WTC11 (cell line): ENCODE results near the gene FCHSD1. TPM values are rescaled to one million over a fixed set of nuclear protein-coding genes. Genes with fewer than 3 reads are reported as not detected.
A peak's percentile ranks its signal among the peaks of the same experiment; 100 is the strongest.

Experiments
- ATAC-seq: fragments of 200-7000 bp; cut with Tn5 transposase; 2 replicates; pipeline ENCODE4 v1.10.0; 2021; ENCODE audit warnings: mild to moderate bottlenecking, moderate library complexity
- CTCF ChIA-PET: fragments of 300-600 bp; sonication (Branson Sonifier 250); formaldehyde crosslinking; loops from one replicate; lab custom pipeline; 2021; ENCODE audit warnings: antibody characterized with exemption; lab: Charles Lee
- POLR2A ChIA-PET: fragments of 350-600 bp; sonication (Branson Sonifier 250); formaldehyde crosslinking; loops from one replicate; lab custom pipeline; 2021; ENCODE audit warnings: antibody characterized with exemption; lab: Charles Lee
- DNase-seq: peaks from one replicate; pipeline ENCODE4 v3.0.0; 2021; ENCODE audit warnings: low spot score
- H3K27ac Mint-ChIP-seq: 2 replicates; pipeline ENCODE4 v1.8.0; 2021; ENCODE audit warnings: mixed read lengths
- H3K27me3 Mint-ChIP-seq: 2 replicates; pipeline ENCODE4 v1.8.0; 2021; ENCODE audit warnings: low read depth, mild to moderate bottlenecking, moderate library complexity, mixed read lengths
- H3K36me3 Mint-ChIP-seq: 2 replicates; pipeline ENCODE4 v1.8.0; 2021; ENCODE audit warnings: mixed read lengths
- H3K4me1 Mint-ChIP-seq: 2 replicates; pipeline ENCODE4 v1.8.0; 2022; ENCODE audit warnings: mixed read lengths
- H3K4me3 Mint-ChIP-seq: 2 replicates; pipeline ENCODE4 v1.8.0; 2021; ENCODE audit warnings: mild to moderate bottlenecking, moderate library complexity, mixed read lengths
- H3K9me3 Mint-ChIP-seq: 2 replicates; pipeline ENCODE4 v1.8.0; 2021; ENCODE audit warnings: mixed read lengths
- EMX1 ChIP-seq: fragments of 250-450 bp; sonication (Bioruptor Pico); IDR thresholded peaks from 2 replicates; pipeline ENCODE4 v1.8.0; 2021; ENCODE audit warnings: mild to moderate bottlenecking
- GABPB1 ChIP-seq: sonication (generic); formaldehyde crosslinking; IDR thresholded peaks from 2 replicates; pipeline ENCODE4 v1.8.1; 2023; ENCODE audit warnings: mild to moderate bottlenecking, missing genetic modification reagents
- HMGA2 ChIP-seq: fragments of 250-450 bp; sonication (Bioruptor Pico); IDR thresholded peaks from 2 replicates; pipeline ENCODE4 v1.4.0; 2021; ENCODE audit warnings: mild to moderate bottlenecking, moderate library complexity
- JAZF1 ChIP-seq: fragments of 250-450 bp; sonication (Bioruptor Pico); IDR thresholded peaks from 2 replicates; pipeline ENCODE4 v1.9.0; 2021; ENCODE audit warnings: moderate library complexity, mild to moderate bottlenecking, inconsistent platforms
- JUN ChIP-seq: sonication (generic); formaldehyde crosslinking; IDR thresholded peaks from 2 replicates; pipeline ENCODE4 v1.8.0; 2023; ENCODE audit warnings: mild to moderate bottlenecking, missing genetic modification reagents
- MXD4 ChIP-seq: fragments of 250-450 bp; sonication (Bioruptor Pico); IDR thresholded peaks from 2 replicates; pipeline ENCODE4 v1.8.0; 2021; ENCODE audit warnings: mild to moderate bottlenecking, moderate library complexity, borderline replicate concordance
- NFE2L1 ChIP-seq: sonication (generic); formaldehyde crosslinking; IDR thresholded peaks from 2 replicates; pipeline ENCODE4 v1.8.1; 2023; ENCODE audit warnings: missing genetic modification reagents
- OVOL2 ChIP-seq: fragments of 250-450 bp; sonication (Bioruptor Pico); IDR thresholded peaks from 2 replicates; pipeline ENCODE4 v1.9.0; 2021; ENCODE audit warnings: mild to moderate bottlenecking, borderline replicate concordance
- RELA ChIP-seq: sonication (generic); formaldehyde crosslinking; IDR thresholded peaks from 2 replicates; pipeline ENCODE4 v1.8.1; 2022; ENCODE audit warnings: missing genetic modification reagents, mild to moderate bottlenecking, borderline replicate concordance
- SP1 ChIP-seq: sonication (generic); formaldehyde crosslinking; conservative IDR thresholded peaks from 2 replicates; pipeline ENCODE4 v1.8.1; 2022; ENCODE audit warnings: missing genetic modification reagents
- ZNF121 ChIP-seq: sonication (generic); formaldehyde crosslinking; IDR thresholded peaks from 2 replicates; pipeline ENCODE4 v1.8.0; 2023; ENCODE audit warnings: missing genetic modification reagents
- ZNF263 ChIP-seq: sonication (generic); formaldehyde crosslinking; IDR thresholded peaks from 2 replicates; pipeline ENCODE4 v1.8.1; 2022; ENCODE audit warnings: low read depth, mild to moderate bottlenecking, moderate library complexity, missing genetic modification reagents
- ZNF416 ChIP-seq: fragments of 250-450 bp; sonication (Bioruptor Pico); IDR thresholded peaks from 2 replicates; pipeline ENCODE4 v1.9.0; 2021; ENCODE audit warnings: mild to moderate bottlenecking, inconsistent platforms
- total RNA-seq: library from RNA; stranded (reverse); gene quantifications from 3 replicates; pipeline ENCODE4 v1.2.3, GENCODE V29; 2021
- TF ChIP-seq, protein P1 (sequence below): sonication (generic); formaldehyde crosslinking; IDR thresholded peaks from 2 replicates; pipeline ENCODE4 v1.8.1; 2023; ENCODE audit warnings: mild to moderate bottlenecking, missing genetic modification reagents, borderline replicate concordance
- TF ChIP-seq, protein P2 (sequence below): sonication (generic); formaldehyde crosslinking; IDR thresholded peaks from 2 replicates; pipeline ENCODE4 v1.8.1; 2023; ENCODE audit warnings: mild to moderate bottlenecking, missing genetic modification reagents
- TF ChIP-seq, protein P3 (sequence below): sonication (generic); formaldehyde crosslinking; IDR thresholded peaks from 2 replicates; pipeline ENCODE4 v1.8.0; 2022; ENCODE audit warnings: mild to moderate bottlenecking, missing genetic modification reagents

Gene FCHSD1
- total RNA-seq, 1 experiment from 2014 or later: 50.3 TPM

GRCh38 chr5:141630570-141631140 lies 20.6 kb downstream of the FCHSD1 start (continued):
- no peak for TF ChIP-seq GABPB1 (CRISPR knock-in tag)
- TF ChIP-seq NFE2L1 (CRISPR knock-in tag): no peak
- no peak for TF ChIP-seq JAZF1 (CRISPR knock-in tag)
- no peak for TF ChIP-seq JUN (CRISPR knock-in tag)

DNA sequence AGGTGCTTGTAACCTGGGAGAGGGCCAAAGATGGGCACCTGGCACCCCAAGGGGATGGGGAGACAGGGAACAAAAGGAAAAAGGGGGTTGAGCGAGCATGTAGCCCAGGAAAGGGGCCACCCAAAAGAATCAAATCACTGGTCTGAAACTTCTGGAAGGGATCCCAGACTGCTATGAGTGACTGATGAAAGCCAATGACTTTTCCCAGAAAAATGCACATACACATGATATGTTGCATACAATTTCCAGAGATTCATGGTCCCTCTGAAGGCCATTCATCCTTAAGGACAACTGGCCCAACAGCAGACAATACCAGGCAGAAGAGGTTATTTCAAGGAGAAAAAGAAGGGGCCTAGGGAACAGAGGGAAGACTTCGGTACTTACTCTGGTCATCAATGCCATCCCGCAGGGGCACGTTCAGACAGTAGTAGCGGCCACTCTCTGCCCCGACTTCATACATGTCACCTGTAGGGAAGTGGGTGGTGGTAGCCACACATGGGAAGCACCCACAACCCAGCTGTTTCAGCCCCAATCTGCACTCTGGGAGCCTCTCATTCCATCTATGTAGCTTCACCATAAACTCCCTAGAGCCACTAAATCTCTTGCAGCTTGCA lies 22.9 kb downstream of the FCHSD1 start:
- H3K4me3 Mint-ChIP-seq: no peak overlapping the region
- ATAC-seq (no peak), DNase-seq (no peak)
- H3K27me3 Mint-ChIP-seq: no peaks in the 10 kb centered on the region
- H3K36me3 Mint-ChIP-seq: peaks cover 52% of the 10 kb centered on the region
- H3K9me3 Mint-ChIP-seq: no peaks in the 10 kb centered on the region
- no peak overlapping the region for H3K27ac Mint-ChIP-seq
- CTCF ChIA-PET: interaction anchor here (1.2 to 6.1 kb wide), 3 partner anchors 9 to 41 kb away, joined by 4 to 43 read pairs (median 4); partner anchors contain the start of gene DIAPH1
- POLR2A ChIA-PET: no interaction called here
- TF ChIP-seq JUN (CRISPR knock-in tag): no peak
- no peak for TF ChIP-seq ZNF121 (CRISPR knock-in tag)
- TF ChIP-seq, protein P1, sequence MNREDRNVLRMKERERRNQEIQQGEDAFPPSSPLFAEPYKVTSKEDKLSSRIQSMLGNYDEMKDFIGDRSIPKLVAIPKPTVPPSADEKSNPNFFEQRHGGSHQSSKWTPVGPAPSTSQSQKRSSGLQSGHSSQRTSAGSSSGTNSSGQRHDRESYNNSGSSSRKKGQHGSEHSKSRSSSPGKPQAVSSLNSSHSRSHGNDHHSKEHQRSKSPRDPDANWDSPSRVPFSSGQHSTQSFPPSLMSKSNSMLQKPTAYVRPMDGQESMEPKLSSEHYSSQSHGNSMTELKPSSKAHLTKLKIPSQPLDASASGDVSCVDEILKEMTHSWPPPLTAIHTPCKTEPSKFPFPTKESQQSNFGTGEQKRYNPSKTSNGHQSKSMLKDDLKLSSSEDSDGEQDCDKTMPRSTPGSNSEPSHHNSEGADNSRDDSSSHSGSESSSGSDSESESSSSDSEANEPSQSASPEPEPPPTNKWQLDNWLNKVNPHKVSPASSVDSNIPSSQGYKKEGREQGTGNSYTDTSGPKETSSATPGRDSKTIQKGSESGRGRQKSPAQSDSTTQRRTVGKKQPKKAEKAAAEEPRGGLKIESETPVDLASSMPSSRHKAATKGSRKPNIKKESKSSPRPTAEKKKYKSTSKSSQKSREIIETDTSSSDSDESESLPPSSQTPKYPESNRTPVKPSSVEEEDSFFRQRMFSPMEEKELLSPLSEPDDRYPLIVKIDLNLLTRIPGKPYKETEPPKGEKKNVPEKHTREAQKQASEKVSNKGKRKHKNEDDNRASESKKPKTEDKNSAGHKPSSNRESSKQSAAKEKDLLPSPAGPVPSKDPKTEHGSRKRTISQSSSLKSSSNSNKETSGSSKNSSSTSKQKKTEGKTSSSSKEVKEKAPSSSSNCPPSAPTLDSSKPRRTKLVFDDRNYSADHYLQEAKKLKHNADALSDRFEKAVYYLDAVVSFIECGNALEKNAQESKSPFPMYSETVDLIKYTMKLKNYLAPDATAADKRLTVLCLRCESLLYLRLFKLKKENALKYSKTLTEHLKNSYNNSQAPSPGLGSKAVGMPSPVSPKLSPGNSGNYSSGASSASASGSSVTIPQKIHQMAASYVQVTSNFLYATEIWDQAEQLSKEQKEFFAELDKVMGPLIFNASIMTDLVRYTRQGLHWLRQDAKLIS (CRISPR knock-in tag): no peak
- TF ChIP-seq, protein P2, sequence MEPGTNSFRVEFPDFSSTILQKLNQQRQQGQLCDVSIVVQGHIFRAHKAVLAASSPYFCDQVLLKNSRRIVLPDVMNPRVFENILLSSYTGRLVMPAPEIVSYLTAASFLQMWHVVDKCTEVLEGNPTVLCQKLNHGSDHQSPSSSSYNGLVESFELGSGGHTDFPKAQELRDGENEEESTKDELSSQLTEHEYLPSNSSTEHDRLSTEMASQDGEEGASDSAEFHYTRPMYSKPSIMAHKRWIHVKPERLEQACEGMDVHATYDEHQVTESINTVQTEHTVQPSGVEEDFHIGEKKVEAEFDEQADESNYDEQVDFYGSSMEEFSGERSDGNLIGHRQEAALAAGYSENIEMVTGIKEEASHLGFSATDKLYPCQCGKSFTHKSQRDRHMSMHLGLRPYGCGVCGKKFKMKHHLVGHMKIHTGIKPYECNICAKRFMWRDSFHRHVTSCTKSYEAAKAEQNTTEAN (CRISPR knock-in tag): no peak
- TF ChIP-seq SP1: no peak
- TF ChIP-seq, protein P3, sequence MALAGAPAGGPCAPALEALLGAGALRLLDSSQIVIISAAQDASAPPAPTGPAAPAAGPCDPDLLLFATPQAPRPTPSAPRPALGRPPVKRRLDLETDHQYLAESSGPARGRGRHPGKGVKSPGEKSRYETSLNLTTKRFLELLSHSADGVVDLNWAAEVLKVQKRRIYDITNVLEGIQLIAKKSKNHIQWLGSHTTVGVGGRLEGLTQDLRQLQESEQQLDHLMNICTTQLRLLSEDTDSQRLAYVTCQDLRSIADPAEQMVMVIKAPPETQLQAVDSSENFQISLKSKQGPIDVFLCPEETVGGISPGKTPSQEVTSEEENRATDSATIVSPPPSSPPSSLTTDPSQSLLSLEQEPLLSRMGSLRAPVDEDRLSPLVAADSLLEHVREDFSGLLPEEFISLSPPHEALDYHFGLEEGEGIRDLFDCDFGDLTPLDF (CRISPR knock-in tag): no peak
- TF ChIP-seq OVOL2: no peak
- no peak for TF ChIP-seq RELA (CRISPR knock-in tag)
- TF ChIP-seq, all 79 proteins: peak for 0
- peaks cover 8% of the 10 kb centered on the region for H3K4me1 Mint-ChIP-seq

- Mint-ChIP-seq H3K4me3 (no peak overlapping the region), H3K27me3 (no peaks in the 10 kb centered on the region), H3K27ac (peak overlapping the region; percentile 78), H3K9me3 (no peaks in the 10 kb centered on the region), H3K4me1 (peaks cover 12% of the 10 kb centered on the region), H3K36me3 (peaks cover 48% of the 10 kb centered on the region)
- DNase-seq (no peak), ATAC-seq (no peak; the same call in 1 of the 2 replicates)
- POLR2A ChIA-PET: interaction anchor here (0.7 to 1.0 kb wide), 2 partner anchors 32 to 258 kb away, joined by 3 to 6 read pairs; no protein-coding TSS in a partner anchor
- TF ChIP-seq EMX1: no peak
- no peak for TF ChIP-seq HMGA2
- no peak for TF ChIP-seq MXD4 (CRISPR knock-in tag)
- no peak for TF ChIP-seq GABPB1 (CRISPR knock-in tag)
- no peak for TF ChIP-seq OVOL2
- TF ChIP-seq ZNF263: no peak
- no peak for TF ChIP-seq ZNF416 (CRISPR knock-in tag)
- TF ChIP-seq, protein P2 (CRISPR knock-in tag): no peak
- CTCF ChIA-PET: interaction anchor here (1.1 to 2.2 kb wide), 5 partner anchors 14 to 60 kb away, joined by 3 to 16 read pairs (median 4); partner anchors contain the start of genes HDAC3 and RELL2
Measured at GRCh38 chr5:141623611-141624010, 27.6 kb downstream of the FCHSD1 start.
